Stimulated activated CD8-positive, alpha-beta memory T cell treated with anti-CD3 and anti-CD28 coated beads, Interleukin-7, amount 100 ng/mL, for 48 hours (primary cell): ENCODE results near the gene CRTC1.

Experiments used
- DNase-seq, 2 donors: peaks; one replicate each; pipeline ENCODE4 v3.0.0-alpha.2; 2020; ENCODE audit warnings: low read depth in 1 of 2; ENCODE audit errors: extremely low read depth in 1 of 2

The CRTC1 gene

DNA sequence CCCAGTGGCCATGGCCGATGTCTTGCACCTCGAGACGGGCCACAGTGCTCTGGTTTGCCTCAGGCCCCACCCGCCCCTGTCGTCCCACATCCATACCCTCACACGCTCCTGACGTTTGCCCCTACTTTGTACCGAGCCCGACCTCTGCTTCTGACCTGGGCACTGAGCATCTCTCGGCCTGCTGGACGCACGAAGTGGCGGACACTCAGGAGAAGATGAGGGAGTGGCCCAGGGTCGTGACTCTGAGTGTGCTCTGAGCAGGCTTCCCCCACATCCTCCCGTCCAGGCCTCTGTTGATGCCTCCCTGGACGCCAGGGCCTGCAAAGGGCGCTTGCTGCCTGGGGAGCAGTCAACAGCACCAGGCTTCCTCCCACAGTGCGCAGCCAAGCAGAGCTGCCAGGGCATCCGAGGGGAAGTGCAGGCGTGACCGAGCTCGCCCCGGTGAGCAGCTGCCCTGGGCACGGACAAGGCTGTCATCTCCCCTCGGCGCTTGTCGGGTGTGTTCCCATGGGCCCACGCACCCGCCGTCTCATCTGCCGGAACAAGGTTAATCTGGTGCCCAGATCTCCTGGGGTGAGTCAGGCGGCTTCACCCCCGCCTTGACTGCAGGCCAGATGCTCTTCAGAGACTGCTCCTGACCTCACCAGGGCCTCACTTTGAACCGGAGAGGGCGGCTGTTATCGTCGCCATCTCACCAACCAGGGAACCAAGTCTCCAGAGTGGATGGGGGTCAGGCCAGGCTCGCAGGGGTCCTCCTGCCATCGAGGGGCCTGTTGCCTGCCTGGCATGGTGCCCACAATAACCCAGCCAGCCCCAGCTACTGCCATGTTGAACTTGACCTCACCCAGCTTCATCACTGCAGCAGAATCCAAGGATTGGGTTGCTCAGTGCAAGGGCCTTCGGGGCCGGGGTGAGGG lies 80.5 kb downstream of the CRTC1 start:
- DNase-seq = no peak

DNA sequence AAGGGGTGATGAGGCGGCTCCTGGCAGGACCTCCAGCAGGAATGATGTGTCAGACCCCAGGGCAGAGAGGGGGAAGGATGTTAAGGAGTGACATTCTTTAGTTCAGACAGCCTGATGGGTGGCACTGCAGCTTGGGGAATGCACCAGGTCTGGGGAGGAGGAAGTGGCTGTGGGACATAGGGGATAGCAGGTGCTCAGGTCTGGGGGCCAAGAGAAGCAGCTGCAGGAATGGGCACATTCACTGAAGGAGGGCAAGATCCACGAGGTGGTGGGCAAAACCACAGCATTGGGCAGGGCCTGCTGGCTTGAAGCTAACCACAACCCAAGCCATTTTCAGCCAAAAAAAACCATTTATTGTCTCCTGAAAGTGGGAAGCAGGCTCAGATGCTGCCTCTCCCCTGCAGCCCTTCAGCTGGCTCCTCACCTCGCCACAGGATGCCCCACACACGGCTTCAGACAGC lies 81.1 kb downstream of the CRTC1 start:
- DNase-seq = no peak

DNA sequence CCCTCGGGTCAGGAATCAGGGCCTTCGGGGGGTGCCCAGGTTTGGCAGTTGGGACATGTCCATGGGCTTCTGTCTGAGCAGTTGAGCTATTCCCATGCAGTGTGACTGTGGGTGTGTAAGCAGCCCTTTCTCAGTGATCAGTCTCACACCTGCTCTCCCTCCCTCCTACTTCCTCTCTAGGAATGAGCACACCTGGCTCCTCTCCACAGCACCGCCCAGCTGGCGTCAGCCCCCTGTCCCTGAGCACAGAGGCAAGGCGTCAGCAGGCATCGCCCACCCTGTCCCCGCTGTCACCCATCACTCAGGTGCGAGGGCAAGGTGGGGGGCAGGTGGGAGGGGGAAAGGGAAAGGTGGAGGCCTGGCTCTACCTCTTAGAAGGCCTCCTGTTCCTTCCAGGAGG lies 81.7 kb downstream of the CRTC1 start:
- DNase-seq = no peak

DNA sequence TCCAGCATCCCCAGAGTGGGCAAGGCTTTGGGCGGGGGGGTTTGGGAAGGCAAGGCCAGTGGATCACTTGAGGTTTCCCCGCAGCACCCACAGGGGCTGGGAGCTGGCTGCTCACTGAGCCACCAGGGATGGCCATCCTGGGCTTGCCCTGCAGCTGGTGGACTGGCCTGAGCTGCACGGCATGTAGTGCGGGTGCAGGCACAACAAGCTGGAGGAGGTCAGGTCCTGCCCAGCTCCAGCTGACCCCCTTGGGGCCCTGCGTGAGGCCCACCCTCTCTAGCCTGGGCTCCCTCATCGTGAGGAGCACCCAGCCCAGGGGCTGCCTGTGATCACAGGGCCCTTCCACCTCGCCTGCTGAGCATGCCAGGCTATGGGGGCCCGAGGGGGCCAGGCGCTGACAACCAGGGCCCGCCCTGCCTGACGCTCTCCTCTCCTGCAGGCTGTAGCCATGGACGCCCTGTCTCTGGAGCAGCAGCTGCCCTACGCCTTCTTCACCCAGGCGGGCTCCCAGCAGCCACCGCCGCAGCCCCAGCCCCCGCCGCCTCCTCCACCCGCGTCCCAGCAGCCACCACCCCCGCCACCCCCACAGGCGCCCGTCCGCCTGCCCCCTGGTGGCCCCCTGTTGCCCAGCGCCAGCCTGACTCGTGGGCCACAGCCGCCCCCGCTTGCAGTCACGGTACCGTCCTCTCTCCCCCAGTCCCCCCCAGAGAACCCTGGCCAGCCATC lies 84.7 kb downstream of the CRTC1 start:
- no peak for DNase-seq

DNA sequence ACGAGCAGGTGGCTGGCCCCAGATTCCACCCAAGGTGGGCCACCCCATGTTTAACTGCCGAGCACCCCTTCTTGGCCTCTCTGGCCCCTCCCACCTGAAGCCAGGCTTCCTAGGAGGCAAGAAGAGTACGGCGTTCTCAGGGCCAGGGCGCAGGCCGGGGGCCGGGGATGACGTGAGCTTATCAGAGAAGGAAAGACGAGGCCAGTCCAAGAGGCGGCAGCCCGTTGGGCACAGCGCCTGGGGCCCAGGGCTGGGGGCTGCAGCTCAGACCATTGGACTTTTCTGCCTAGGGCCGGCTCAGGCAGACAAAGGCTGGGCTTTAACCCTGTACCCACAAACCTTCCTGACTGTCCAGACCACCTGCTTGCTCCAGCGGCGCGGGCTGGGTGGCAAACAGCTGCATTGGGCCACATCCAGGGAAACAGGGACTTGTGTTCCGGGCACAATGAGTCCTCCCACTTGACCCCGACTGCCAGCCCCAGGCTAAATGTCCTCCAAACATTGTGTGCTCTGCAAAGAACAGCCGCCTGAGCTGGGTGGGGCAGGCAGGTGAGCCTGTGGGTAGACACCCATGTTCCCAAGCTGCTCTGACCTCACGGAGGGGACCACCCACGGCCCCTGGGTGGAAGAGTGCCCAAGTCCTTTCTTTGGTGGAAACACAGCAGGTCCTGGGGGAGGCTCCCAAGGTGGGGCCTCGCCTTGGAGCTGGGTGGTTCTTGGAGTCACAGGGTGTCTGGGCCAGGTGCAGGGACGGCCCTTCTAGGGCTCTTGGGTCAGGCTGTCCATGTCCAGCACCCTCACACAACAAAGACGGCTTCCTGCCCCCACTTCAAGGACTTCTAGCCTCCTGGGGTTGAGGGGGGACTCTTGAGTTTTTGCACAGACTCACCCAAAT lies 85.8 kb downstream of the CRTC1 start:
- DNase-seq = no peak

DNA sequence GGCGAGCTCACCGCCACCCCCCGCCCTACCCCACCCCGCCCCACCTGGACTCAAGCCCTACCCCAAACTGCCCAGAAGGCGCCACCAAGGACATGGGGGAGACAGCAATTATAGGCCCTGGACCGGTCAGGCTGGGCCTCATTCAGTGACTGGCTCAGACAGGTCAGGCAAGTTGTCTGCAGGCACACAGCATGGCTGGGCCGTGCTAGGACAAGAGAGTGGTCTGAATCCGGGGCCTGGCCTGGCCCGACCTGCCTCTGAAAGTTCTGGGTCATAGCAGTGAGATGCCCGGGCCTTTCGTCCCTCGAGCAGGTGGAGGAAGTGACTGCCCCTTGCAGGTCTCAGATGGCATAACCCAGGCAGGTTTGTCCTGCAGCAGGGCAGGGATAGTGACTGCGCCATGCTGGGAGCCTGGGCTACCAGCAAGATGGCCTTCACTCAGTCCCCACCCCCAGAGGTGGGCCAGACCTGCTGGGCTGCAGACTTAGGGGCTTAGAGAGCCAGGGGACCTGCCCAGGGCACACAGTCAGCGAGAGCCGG lies 86.6 kb downstream of the CRTC1 start:
- no peak for DNase-seq

DNA sequence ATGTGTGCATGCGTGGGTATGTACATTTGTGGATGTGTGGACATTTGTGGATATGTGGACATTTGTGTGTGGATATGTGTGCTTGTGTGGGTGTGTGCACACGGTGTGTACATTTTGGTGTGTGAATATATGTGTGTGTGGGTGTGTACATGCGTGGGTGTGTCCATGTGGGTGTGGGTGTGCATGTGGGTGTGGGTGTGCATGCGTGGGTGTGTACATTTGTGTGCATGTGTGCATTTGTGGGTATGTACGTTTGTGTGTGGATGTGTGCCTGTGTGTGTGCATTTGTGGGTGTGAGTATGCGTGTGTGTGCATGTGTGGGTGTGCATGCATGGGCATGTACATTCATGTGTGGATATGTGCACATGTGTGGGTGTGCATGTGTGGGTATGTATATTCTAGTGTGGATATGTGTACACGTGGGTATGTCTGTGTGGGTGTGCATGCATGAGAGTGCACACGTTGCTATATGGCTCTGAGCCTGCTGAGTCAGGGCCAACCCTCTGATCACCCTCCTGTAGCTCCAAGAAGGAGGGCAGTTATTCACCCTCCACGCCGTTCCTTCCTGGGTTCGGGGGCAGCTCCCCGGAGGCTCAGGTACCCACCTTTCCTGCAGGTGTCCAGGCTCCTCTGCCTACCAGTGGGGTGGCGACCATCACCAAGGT lies 87.3 kb downstream of the CRTC1 start:
- no peak for DNase-seq

DNA sequence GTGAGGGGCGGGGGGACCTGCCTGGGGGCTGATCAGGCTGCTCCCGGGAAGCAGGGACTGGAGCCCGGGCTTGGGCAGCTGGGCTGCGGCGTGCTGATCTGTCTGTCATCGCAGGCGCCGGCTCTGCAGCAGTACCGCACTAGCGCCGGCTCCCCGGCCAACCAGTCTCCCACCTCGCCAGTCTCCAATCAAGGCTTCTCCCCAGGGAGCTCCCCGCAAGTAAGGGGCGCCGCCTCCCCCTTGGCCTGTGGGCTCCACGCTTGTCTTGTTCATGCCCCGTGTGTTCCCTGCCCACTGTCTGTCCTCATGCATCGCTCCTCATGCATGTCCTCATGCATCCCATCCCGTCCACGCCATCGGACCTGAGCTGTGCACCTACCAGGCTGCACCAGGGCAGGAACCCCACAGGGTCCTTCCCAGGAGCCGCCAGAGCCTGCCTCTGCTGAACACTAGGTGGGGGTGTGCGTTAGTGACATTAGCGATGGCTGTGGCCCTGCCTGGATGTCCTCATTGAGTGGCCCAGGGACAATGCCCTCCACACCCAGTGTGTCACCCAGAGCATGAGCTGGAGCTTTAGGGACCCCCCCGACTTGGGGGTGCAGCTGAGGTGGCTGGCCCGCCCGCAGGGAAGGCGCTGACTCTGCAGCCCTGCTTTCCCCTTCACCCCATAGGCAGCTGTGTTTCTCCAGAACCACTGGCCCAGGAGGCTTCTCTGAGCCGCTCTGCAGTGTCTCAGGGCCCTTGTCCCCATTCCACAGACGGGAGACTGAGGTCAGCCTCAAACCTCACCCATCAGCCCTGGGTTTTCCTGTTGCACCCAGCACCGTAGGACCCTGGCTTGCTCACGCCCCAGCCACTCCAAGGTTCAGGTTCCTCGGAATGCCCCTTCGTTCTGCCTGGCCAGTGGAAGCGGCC lies 88.1 kb downstream of the CRTC1 start:
- no peak for DNase-seq

DNA sequence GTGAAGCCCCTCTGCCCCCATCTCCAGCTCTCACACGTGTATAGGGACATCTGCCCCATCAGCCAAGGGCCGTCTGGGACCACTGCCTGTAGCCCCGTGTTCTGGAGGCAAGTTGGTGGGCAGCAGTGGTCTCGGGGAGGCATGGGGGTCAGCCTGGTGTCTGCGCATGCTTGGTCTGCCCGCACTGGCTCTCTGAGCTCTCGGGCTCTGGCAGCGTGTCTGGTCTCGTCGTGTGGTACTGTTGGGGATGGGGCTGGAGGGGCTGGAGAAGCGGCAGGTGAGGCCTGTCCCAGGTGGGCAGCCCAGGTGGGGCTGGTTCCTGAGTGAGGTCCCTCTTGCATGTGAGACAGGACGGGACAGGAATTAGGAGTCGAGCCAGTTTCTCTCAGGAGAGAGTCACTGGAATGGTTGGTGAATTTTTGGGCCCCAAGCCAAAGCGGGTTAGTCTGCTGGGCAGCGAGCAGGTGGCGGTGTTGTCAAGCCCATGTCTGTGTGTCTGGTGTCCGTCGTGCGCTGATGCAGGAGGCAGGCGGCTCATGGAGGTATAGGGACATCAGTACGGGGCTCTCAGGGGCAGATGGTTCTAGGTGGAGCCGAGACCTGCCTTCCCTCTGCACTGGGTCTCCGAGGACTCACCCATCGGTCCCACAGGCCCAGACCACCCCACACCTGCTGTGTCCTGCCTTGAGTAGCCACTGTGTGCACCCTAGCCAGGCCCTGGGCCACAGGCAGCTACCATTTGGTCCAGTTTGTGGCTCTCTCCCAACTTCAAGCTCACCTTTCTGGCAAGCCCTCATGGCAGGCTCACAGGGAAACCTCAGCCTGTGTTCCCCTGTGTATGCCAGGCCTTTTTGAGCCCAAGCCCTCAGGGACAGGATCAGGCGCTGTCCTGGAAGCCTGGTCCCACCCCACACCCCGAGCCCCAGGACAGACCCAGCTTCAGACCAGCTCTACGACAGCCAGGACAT lies 89.4 kb downstream of the CRTC1 start:
- no peak for DNase-seq

DNA sequence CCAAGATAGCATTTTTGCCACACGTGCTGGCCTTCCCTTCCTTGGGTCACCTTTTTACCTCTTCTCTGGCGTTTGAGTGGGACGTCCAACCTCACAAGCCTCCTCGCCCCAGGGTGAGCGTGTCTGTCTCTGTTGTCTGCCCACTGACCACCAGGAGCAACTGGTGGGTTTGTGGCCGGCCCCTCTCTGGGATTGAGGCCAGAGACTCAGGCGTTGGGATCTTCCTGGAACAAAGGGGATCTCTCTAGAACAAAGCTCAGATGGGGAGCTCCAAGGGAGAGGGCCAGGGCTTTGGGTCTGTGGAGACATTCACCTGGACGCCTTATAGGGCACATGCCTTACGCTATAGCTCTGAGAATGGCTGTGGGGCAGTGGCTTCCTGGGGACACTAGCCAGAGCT lies 90.2 kb downstream of the CRTC1 start:
- no peak for DNase-seq

DNA sequence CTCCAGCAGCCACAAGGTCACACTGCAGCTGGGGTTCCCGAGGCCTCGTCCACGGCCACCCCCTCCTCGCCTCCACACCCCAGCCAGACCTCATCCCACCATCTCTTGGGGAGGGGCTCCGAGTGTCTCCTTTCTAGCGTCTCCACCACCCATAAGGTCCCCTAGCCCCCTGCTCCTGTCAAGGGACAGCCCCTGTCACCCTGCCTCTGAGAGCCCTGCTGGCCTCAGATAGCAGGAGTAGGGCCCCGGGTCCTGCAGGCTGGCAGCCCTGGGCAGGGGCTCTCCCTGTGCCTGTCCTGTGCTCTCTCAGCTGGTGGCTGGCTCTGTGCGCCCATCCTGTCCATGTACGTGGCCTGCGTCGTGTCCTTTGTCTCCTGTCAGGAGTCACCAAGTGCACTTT lies 90.6 kb downstream of the CRTC1 start:
- DNase-seq = no peak

DNA sequence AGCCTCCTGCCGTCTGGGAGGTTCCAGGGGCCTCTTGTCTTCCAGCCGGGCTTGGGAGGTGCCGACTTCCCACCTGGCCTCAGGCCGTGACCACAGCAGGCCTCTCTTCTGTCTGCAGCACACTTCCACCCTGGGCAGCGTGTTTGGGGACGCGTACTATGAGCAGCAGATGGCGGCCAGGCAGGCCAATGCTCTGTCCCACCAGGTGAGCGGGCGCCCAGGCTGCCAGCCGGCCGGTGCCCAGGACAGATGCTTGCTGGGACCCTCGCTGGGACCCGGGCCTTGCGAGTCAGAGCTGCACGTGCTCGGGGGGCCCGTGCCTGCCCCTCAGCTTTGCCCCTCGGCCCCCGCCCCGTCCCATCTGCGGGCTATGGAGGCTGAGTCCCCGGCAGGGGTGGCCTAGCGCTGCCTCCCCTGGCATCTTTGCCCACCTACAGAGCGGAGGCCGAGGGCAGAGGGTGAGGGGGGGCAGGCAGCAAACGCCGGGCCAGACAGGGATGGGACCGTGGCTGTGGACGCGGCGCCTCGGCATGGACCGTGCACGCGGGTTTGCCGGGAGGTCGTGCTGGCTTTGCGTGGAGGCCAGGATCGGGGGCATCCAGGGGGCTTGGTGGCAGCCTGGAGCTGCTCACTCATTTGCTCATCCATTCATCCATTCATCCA lies 91.4 kb downstream of the CRTC1 start:
- DNase-seq = no peak

DNA sequence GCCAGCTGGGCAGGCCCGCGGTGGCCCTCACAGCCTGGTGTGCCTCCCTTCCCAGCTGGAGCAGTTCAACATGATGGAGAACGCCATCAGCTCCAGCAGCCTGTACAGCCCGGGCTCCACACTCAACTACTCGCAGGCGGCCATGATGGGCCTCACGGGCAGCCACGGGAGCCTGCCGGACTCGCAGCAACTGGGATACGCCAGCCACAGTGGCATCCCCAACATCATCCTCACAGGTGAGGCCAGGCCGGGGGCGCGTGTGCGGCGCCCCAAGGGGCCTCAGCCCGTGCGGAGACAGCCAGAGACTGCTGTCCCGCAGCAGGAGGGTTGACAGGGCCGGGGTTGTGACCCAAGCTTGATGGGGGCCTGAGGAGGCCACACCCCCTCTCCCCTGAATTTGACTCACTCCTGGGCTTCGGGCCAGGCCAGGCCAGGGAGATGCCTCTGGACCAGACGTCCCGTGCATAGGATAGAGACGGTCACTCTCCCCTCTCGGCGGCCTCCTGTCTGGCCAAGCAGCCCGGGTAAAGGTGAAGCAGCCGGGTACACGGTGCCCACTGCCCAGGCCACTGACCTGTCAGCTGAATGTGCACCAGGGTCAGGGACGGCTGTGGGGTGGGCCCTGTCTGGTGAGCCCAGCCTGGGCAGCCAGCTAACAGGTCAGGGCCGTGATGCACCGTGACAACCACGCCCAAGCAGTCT lies 92.3 kb downstream of the CRTC1 start:
- no peak for DNase-seq

DNA sequence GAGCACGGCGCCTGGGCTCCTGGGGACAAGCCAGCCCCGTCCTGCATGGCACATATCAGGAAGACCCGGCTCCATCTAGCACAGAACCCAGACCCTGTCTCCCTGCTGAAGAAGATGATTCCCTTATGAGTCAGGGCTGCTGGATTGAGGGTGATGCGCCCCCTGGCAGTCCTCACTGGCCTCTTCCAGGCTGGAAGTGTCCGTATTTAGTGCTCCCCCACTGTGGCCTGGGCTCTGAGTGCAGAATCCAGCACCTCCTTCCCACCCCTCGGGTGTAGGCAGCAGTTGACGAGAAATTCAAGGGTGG lies 92.8 kb downstream of the CRTC1 start:
- DNase-seq = no peak

DNA sequence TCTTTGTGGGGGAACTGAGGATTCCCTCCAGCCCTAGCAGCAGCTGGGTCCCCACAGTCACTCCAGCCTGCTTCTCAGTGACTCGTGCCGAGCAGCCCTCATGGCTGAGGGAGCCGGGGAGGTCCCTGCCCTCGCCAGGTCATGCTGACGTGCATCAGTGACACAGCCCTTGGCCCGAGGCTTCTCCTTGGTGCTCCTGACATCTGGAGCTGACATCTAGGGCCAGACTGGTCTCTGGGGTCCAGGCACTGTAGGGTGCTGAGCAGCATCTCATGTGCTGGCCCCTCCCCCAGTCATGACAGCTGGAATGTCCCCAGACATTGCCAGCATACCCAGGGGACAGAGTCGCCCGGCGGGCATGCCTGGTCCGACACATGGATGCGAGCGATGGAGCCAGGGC lies 93.3 kb downstream of the CRTC1 start:
- no peak for DNase-seq

DNA sequence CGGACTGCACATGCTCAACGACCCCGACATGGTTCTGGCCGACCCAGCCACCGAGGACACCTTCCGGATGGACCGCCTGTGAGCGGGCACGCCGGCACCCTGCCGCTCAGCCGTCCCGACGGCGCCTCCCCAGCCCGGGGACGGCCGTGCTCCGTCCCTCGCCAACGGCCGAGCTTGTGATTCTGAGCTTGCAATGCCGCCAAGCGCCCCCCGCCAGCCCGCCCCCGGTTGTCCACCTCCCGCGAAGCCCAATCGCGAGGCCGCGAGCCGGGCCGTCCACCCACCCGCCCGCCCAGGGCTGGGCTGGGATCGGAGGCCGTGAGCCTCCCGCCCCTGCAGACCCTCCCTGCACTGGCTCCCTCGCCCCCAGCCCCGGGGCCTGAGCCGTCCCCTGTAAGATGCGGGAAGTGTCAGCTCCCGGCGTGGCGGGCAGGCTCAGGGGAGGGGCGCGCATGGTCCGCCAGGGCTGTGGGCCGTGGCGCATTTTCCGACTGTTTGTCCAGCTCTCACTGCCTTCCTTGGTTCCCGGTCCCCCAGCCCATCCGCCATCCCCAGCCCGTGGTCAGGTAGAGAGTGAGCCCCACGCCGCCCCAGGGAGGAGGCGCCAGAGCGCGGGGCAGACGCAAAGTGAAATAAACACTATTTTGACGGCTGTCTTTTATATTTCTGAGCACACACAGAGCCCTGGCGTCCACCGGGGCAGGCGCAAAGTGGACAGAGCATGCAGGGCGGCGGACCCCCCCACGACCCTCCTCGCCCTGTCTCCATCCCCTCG lies 94.0 kb downstream of the CRTC1 start:
- no peak for DNase-seq

DNA sequence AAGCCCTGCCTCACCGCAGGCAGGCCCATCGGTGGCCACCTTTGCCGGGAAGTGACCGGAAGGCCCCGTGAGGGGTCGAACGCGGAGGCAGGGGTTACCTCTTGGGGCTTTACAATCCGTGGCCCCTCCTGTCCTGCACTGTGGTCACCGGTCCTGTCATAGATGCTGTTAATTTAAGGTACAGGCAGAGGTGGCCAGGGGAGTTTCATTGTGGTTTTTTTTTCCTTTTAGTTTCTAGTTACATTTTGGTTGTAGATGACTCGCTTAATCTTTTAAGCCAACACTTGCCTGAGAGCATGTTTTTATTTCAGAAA lies 94.6 kb downstream of the CRTC1 start:
- DNase-seq = no peak
